Activated T-cell treated with anti-CD3 and anti-CD28 coated beads, Interleukin-2, amount 50 U/mL, for 1 hour (primary cell): ENCODE results near the gene NOP9.
A peak's percentile ranks its signal among the peaks of the same experiment; 100 is the strongest.

Source experiments
- DNase-seq: peaks from one replicate; pipeline ENCODE4 v3.0.0-alpha.2; 2020

The NOP9 gene

GRCh38 chr14:24263848-24264247 is 35.8 kb upstream of the NOP9 start:
- no peak for DNase-seq

DNA sequence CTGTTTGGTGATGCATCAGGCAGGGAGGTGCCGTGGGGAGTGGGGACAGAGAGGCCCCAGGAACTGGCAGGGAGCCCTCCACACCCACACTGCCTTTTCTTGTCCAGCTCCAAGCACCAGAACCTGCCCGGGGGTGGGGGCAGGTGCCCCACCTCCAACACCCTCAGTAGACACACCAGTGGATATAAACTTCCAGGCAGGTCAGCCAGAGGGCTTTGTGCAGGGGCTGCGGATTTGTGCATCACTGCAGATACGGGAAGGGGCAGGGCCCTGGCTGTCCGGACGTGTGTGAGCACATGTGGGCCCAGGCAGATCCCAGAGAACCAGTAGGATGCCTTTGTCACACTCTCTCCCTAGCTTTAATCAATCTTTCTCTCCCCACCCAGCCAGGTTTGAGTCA is 35.4 kb upstream of the NOP9 start:
- no peak for DNase-seq

GRCh38 chr14:24266344-24267244 is 33.1 kb upstream of the NOP9 start:
- no peak for DNase-seq

GRCh38 chr14:24267516-24267915 is 32.1 kb upstream of the NOP9 start:
- no peak for DNase-seq

GRCh38 chr14:24268225-24268624 is 31.4 kb upstream of the NOP9 start:
- DNase-seq: no peak

DNA sequence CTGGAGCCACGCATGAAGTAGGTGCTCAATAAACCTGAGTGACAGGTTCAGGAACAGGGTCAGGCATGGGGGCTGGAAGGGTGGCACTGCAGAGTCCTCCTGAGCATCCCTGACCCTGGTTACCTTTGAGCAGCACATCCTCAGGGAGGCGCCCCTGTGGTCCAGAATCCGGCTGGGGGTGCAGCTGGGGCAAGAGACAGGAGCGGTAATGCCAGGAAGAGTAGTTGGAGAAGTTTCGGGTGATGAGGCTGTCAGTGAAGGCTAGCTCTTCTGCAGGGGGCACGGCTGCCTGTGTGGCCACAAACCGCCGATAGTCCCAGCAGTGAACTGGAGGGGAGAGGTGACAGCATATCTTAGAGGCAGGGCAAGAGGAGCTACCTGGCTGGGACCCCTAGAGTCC is 30.3 kb upstream of the NOP9 start:
- DNase-seq: no peak

- no peak for DNase-seq
Measured at GRCh38 chr14:24269910-24270536, 29.6 kb upstream of the NOP9 start.

GRCh38 chr14:24270537-24271133 is 29.0 kb upstream of the NOP9 start:
- DNase-seq: no peak

- peak; percentile 91 for DNase-seq
Measured at GRCh38 chr14:24271134-24271833, 28.4 kb upstream of the NOP9 start, which contains the start of gene RABGGTA. RABGGTA (minus strand) TSS chr14:24271597; CDS start chr14:24271115, 482 bp downstream.

DNA sequence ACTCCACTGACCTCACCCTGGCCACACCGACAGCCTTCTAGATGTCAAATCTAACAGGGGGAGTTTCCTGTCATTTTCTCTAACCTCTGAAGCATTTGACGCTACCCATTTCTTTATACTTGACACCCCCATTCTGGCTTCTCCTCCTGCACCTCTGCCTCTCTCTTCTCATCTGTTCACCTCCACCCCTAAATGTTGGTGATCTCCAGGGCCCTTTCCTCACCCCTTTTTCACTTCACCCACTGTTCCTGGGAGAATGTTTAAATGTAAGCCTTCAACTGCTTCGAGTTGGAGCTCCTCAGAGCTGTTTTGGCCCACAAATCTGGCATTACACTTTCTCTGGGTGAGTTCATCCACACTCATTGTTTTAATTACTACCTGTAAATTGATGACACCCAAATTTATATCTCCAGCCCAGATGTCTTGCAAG is 27.8 kb upstream of the NOP9 start:
- no peak for DNase-seq

DNA sequence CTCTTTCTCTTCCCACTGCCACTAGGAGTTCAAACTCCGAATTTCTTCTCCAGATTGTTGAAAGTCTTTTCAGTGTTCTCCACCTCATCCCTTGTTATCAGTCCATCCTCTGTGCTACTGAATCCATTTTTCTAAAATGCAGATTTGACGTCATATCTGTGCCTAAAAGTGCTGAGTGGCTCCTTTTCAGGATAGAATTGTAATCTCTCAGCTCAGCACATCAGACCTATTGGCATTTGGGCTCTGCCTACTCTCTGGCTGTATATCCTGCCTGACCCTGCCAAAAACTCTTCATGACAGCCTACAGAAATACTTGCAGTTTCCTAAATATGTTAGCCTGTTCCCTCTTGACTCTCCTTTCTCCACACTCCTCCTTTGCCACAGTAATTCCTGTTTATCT is 27.2 kb upstream of the NOP9 start:
- no peak for DNase-seq

GRCh38 chr14:24273422-24273998 is 26.1 kb upstream of the NOP9 start:
- DNase-seq: no peak

GRCh38 chr14:24274101-24274543 is 25.5 kb upstream of the NOP9 start:
- peak; percentile 22 for DNase-seq

GRCh38 chr14:24277071-24277470 is 22.6 kb upstream of the NOP9 start:
- no peak for DNase-seq

- DNase-seq: no peak
Measured at GRCh38 chr14:24277606-24278321, 21.9 kb upstream of the NOP9 start.

- DNase-seq: no peak
Measured at GRCh38 chr14:24278424-24278823, 21.2 kb upstream of the NOP9 start.

- DNase-seq: peak; percentile 53
Measured at GRCh38 chr14:24279301-24280186, 20.1 kb upstream of the NOP9 start.

- DNase-seq: no peak
Measured at GRCh38 chr14:24280797-24281460, 18.7 kb upstream of the NOP9 start.

GRCh38 chr14:24281636-24282035 is 18.0 kb upstream of the NOP9 start:
- DNase-seq: no peak

DNA sequence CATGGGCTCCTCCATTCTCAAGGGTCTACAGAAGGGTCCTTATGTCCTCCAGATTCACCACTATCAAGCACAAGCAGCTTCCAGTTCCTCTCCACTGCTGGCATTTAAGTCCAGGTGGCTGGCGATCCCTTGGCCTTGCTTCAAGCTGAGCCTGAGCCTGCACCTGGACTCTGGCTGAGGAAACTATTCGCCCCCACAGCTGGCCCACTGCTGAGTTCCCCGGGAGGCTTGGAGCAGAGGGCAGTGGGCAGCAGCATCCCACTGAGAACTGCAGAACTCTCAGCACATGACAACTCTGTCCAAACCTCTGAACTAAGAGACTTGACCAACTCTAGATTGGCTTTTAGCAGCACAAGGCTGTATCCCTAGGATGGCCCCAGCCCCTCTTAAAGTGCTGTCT is 16.9 kb upstream of the NOP9 start:
- DNase-seq: no peak
